Measurements from ENCODE around the gene KLK4.

DNA sequence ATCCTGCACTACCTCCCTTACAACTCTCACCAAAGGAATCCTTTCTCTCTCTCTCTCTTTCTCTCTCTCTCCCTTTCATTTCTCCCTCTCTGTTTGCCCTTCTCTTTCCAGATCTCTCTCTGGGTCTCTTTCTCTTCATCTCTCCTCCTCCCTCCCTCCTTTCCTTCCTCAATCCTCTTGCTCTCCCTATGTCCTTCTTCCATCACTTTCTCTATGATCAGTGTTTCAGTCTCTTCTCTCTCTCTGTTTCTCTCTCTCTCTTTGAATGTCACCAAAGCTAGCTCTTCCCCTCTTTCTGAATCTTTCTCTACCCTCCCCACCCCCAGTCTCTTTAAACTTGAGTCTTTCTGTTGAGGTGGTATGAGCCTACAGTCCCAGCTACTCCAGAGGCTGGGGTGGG is 19.8 kb upstream of the KLK4 start:
- TF ChIP-seq, protein P1, sequence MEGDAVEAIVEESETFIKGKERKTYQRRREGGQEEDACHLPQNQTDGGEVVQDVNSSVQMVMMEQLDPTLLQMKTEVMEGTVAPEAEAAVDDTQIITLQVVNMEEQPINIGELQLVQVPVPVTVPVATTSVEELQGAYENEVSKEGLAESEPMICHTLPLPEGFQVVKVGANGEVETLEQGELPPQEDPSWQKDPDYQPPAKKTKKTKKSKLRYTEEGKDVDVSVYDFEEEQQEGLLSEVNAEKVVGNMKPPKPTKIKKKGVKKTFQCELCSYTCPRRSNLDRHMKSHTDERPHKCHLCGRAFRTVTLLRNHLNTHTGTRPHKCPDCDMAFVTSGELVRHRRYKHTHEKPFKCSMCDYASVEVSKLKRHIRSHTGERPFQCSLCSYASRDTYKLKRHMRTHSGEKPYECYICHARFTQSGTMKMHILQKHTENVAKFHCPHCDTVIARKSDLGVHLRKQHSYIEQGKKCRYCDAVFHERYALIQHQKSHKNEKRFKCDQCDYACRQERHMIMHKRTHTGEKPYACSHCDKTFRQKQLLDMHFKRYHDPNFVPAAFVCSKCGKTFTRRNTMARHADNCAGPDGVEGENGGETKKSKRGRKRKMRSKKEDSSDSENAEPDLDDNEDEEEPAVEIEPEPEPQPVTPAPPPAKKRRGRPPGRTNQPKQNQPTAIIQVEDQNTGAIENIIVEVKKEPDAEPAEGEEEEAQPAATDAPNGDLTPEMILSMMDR (IDR thresholded peaks at IDR 0.05; ENCODE audit: low read depth, low read length, missing input control), result no peak
- TF ChIP-seq SP1 (IDR thresholded peaks at IDR 0.05), result no peak
- TF ChIP-seq JUND (IDR thresholded peaks at IDR 0.05), result no peak
- no peak for TF ChIP-seq GABPA (IDR thresholded peaks at IDR 0.05 in 1 of 2, conservative IDR thresholded peaks at IDR 0.05 in 1 of 2)
- no peak for TF ChIP-seq RAD21 (IDR thresholded peaks at IDR 0.05)
- TF ChIP-seq, protein P2, sequence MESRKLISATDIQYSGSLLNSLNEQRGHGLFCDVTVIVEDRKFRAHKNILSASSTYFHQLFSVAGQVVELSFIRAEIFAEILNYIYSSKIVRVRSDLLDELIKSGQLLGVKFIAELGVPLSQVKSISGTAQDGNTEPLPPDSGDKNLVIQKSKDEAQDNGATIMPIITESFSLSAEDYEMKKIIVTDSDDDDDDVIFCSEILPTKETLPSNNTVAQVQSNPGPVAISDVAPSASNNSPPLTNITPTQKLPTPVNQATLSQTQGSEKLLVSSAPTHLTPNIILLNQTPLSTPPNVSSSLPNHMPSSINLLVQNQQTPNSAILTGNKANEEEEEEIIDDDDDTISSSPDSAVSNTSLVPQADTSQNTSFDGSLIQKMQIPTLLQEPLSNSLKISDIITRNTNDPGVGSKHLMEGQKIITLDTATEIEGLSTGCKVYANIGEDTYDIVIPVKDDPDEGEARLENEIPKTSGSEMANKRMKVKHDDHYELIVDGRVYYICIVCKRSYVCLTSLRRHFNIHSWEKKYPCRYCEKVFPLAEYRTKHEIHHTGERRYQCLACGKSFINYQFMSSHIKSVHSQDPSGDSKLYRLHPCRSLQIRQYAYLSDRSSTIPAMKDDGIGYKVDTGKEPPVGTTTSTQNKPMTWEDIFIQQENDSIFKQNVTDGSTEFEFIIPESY (IDR thresholded peaks at IDR 0.05), result no peak
- TF ChIP-seq, protein P3, sequence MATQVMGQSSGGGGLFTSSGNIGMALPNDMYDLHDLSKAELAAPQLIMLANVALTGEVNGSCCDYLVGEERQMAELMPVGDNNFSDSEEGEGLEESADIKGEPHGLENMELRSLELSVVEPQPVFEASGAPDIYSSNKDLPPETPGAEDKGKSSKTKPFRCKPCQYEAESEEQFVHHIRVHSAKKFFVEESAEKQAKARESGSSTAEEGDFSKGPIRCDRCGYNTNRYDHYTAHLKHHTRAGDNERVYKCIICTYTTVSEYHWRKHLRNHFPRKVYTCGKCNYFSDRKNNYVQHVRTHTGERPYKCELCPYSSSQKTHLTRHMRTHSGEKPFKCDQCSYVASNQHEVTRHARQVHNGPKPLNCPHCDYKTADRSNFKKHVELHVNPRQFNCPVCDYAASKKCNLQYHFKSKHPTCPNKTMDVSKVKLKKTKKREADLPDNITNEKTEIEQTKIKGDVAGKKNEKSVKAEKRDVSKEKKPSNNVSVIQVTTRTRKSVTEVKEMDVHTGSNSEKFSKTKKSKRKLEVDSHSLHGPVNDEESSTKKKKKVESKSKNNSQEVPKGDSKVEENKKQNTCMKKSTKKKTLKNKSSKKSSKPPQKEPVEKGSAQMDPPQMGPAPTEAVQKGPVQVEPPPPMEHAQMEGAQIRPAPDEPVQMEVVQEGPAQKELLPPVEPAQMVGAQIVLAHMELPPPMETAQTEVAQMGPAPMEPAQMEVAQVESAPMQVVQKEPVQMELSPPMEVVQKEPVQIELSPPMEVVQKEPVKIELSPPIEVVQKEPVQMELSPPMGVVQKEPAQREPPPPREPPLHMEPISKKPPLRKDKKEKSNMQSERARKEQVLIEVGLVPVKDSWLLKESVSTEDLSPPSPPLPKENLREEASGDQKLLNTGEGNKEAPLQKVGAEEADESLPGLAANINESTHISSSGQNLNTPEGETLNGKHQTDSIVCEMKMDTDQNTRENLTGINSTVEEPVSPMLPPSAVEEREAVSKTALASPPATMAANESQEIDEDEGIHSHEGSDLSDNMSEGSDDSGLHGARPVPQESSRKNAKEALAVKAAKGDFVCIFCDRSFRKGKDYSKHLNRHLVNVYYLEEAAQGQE (IDR thresholded peaks at IDR 0.05), result no peak
- no peak for TF ChIP-seq YY1 (IDR thresholded peaks at IDR 0.05)
- TF ChIP-seq RXRA (IDR thresholded peaks at IDR 0.05), result no peak
- no peak for TF ChIP-seq FOXA1 (IDR thresholded peaks at IDR 0.05)
- TF ChIP-seq TAF1 (conservative IDR thresholded peaks at IDR 0.05), result no peak
- TF ChIP-seq, protein P4, sequence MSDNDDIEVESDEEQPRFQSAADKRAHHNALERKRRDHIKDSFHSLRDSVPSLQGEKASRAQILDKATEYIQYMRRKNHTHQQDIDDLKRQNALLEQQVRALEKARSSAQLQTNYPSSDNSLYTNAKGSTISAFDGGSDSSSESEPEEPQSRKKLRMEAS (IDR thresholded peaks at IDR 0.05), result no peak
- no peak for TF ChIP-seq HNF4G (IDR thresholded peaks at IDR 0.05)
- no peak for TF ChIP-seq NR2F2 (IDR thresholded peaks at IDR 0.05)
